ENCODE measurements around the gene C4orf46.
"Not testable (repeated sequence)": the region's sequence is repeated elsewhere in the genome, so short reads cannot be mapped to it uniquely, and the experiment has no call there.

Gene C4orf46

DNA sequence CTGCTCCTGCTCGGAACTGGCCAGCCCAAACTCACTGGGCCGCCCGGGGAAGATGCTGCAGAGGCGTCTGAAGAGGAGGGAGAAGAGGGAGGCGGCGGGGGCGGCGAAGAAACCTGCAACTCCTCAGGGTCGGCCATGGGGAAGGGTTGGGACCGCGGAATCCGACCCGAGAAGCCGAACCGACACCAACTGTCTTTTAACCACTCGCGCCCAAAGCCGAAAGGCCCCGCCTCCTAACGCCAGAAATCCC lies at the start of gene C4orf46:
Gene C4orf46 (minus strand): TSS at position 223 of the 250 bp plus-strand sequence. CDS start 86 bp downstream, at position 137.
- no peak for DNase-seq (ENCODE audit: low read depth)
- H3K4me3 ChIP-seq (ENCODE audit: low read depth, low read length): peak within 1 kb of the TSS; percentile 82

- no peak overlapping the region for H3K4me3 ChIP-seq (ENCODE audit: low read depth, low read length)
- no peak for DNase-seq (ENCODE audit: low read depth)
These were observed 44.1 kb upstream of the C4orf46 start for GRCh38 chr4:158715802-158716201.

DNA sequence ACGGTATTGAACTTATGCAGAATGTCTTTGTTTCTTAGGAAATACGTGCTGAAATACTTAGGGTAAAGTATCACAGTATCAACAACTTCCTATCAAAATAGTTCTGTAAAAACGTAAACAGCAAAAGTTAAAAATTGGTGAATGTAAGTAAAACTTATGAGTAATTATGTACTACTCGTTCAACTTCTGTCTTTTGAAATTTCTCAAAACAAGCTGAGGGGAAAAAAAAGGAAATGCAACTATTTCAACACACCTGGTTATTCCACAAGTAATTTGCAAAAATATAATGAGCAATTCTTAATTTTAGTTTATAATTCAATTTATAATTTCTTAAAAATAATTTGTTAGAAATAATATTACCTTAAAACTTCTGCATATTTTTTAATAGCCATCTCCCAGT lies 43.2 kb upstream of the C4orf46 start:
- no peak overlapping the region for H3K4me3 ChIP-seq (ENCODE audit: low read depth, low read length)
- no peak for DNase-seq (ENCODE audit: low read depth)

- H3K4me3 ChIP-seq (ENCODE audit: low read depth, low read length); DNase-seq (ENCODE audit: low read depth): not testable (repeated sequence)
These were observed 40.9 kb upstream of the C4orf46 start for GRCh38 chr4:158712622-158713021.

DNA sequence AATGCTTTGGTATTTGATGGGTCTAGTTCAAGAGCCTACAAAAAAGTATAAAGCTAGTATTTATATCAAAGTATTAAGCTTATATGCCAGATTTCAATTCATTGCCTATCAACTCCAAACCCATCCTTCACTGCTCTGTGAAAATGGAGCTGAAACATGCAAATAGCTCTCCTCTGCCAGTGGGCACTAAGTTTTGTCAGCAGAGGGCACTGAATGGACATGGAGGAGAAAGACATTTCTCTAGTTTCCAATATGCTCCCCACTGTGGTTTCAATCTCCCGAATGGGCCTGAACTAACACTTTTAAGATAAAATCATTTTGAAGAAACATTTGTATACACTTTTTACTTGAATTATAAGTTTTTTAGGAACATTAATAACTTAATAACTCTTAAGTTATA lies 39.1 kb upstream of the C4orf46 start:
- no peak overlapping the region for H3K4me3 ChIP-seq (ENCODE audit: low read depth, low read length)
- no peak for DNase-seq (ENCODE audit: low read depth)

- DNase-seq (ENCODE audit: low read depth): no peak
- no peak overlapping the region for H3K4me3 ChIP-seq (ENCODE audit: low read depth, low read length)
These were observed 32.6 kb upstream of the C4orf46 start for GRCh38 chr4:158704274-158704673.

GRCh38 chr4:158688813-158689212 lies 17.1 kb upstream of the C4orf46 start:
- no peak for DNase-seq (ENCODE audit: low read depth)
- H3K4me3 ChIP-seq (ENCODE audit: low read depth, low read length): no peak overlapping the region

- no peak overlapping the region for H3K4me3 ChIP-seq (ENCODE audit: low read depth, low read length)
- no peak for DNase-seq (ENCODE audit: low read depth)
These were observed 10.4 kb upstream of the C4orf46 start for GRCh38 chr4:158682066-158682465.

- no peak overlapping the region for H3K4me3 ChIP-seq (ENCODE audit: low read depth, low read length)
- DNase-seq (ENCODE audit: low read depth): no peak
These were observed 9.9 kb upstream of the C4orf46 start for GRCh38 chr4:158681629-158682028.

DNA sequence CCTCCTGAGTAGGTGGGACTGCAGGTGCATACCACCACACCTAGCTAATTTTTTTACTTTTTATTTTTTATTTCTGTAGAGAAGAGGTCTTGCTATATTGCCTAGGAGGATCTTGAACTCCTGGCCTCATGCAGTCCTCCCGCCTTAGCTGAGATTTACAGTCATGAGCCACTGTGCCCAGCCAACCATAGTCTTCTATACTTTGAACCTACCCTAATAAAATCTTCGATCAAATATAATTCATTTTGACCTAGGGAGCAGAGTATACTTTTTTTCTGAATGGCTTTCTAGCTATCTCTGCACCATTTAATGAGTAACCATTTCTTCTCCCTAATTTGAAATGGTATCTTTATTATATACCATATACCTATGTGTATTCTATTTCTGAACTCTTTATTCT lies 7.1 kb upstream of the C4orf46 start:
- H3K4me3 ChIP-seq (ENCODE audit: low read depth, low read length): no peak overlapping the region
- DNase-seq (ENCODE audit: low read depth): no peak

GRCh38 chr4:158676076-158676475 lies 4.4 kb upstream of the C4orf46 start:
- H3K4me3 ChIP-seq (ENCODE audit: low read depth, low read length): no peak overlapping the region
- DNase-seq (ENCODE audit: low read depth): no peak

DNA sequence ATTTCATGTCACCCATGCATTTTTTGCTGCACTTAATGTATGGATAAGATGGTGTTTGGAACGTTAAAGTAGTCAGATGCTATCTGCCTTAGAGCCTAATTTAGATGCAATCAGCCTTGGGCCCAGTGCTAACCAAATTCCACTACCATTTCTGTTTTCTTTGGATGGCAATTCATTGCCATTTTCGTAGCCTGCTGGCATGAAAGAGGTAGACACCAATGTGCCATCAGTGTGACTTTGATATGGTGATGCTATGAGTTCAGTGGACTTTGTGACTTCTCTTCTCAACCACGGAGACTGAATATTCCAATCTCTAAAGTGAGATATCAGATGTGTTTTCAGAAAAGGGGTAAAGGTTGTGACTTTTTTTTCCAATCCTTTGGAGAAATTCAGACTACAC lies 1.9 kb upstream of the C4orf46 start:
- no peak for DNase-seq (ENCODE audit: low read depth)
- H3K4me3 ChIP-seq (ENCODE audit: low read depth, low read length): no peak overlapping the region

DNA sequence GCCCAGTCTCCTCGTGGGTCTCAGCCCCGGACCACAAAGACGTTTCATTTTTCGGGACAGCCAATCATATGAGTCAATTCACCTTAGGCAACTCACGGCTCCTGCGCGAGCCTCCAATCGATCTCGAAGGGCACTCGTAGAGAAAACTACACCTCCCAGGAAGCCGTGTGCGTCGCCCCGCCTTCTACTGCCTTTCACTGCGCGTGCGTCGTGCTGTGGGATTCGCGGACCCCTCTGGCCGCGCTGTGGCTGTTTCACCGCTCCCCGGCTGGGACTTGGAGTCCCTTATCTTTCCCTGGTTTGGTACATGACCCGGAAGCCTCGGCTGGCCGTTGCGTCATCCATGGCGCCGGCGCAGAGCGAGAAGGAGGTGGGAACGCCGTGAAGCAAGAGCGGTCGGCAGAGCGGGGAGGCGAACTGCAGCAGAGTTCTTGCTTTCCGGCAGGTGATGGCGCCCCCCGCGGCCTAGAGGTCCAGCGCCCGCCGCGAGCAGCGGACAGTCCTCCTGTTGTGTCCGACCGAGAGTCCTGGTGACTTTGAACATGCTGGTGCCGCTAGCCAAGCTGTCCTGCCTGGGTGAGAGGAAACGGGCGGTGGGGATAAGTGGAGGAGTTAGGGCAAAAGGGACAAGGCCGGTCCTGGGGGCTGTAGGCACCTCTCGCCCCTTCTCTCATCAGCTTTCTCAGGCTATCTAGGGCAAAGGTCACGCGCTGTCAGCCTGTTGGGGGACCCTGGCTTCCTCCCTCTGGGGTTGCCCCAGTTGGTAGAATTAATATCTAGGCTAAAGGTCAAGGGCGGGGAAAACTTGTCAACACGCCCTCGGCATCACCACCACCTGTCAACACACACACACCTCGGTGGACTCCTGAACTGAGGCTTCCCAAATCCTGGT lies 474 bp upstream of the C4orf46 start, which contains the start of gene ETFDH:
Gene ETFDH (plus strand): TSS at position 382 of the 892 bp plus-strand sequence. CDS start 161 bp downstream, at position 543.
- DNase-seq (ENCODE audit: low read depth): peak; percentile 98
- H3K4me3 ChIP-seq (ENCODE audit: low read depth, low read length): peak within 1 kb of the TSS; percentile 82

DNA sequence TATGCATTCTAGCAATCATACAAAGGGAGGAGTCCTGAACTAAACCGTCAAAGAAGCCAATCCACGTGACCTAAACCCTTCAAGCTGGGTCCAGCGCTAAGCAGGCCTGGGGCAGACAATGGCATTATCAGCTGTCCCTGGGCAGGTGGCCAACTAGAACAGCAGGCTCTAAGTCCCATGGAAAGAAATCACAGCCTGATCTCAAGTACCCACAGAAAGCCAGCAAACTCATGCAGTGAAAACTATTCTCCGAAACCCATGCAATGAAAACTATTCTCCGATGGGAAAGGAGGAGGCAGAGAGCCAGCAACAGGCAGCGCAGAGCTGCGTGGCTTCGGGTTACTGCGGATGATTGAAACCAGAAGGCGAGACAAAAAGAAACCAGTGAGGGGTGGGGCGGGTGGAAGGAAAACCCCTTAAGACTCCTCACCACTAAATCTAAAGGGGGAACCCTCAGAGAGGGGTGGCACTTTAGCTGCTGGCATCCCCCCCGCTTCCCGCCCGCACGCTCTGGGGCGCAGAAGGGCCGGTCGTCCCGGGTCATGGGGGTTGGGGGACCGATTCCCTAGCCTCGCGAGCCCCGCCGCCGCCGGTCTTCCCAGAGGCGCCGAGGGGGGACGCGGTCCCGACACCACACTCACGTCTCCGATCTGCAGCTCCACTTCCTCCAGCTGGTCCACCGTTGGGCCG lies 567 bp downstream of the C4orf46 start:
- peak; percentile 62 for DNase-seq (ENCODE audit: low read depth)
- H3K4me3 ChIP-seq (ENCODE audit: low read depth, low read length): peak overlapping the region; percentile 82

DNA sequence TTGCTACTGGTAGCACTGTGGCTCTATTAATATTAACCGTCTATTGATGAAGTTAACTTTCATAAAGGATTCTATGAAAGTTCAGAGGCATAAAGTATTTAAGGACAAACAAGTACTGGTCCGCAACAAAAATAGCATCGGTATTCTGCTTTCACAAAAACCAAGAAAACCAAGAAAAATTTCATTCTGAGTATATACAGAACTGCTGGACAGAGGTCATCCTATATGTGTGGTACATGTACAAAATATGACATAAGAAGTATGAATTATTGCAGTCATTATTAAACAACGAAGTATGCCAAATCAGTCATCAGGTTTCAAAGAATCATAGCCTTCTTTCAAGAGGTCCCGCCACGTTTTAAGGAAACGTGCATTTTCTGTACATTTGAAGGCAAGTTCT lies 2.4 kb downstream of the C4orf46 start:
- DNase-seq (ENCODE audit: low read depth): no peak
- no peak overlapping the region for H3K4me3 ChIP-seq (ENCODE audit: low read depth, low read length)

GRCh38 chr4:158667651-158668198 lies 4.0 kb downstream of the C4orf46 start:
- no peak for DNase-seq (ENCODE audit: low read depth)
- no peak overlapping the region for H3K4me3 ChIP-seq (ENCODE audit: low read depth, low read length)

GRCh38 chr4:158666892-158667291 lies 4.8 kb downstream of the C4orf46 start:
- DNase-seq (ENCODE audit: low read depth): no peak

GRCh38 chr4:158664806-158665205 lies 6.9 kb downstream of the C4orf46 start:
- no peak for DNase-seq (ENCODE audit: low read depth)
- no peak overlapping the region for H3K4me3 ChIP-seq (ENCODE audit: low read depth, low read length)

More at GRCh38 chr4:158666892-158667291, 4.8 kb downstream of the C4orf46 start:
- H3K4me3 ChIP-seq (ENCODE audit: low read depth, low read length): no peak overlapping the region

GRCh38 chr4:158663707-158664625 lies 7.7 kb downstream of the C4orf46 start:
- not testable (repeated sequence) for DNase-seq (ENCODE audit: low read depth); H3K4me3 ChIP-seq (ENCODE audit: low read depth, low read length)
